NOMO-1 (cell line): ENCODE results near the gene SORL1.
A peak's percentile ranks its signal among the peaks of the same experiment; 100 is the strongest.

ENCODE experiments used
- DNase-seq, 2 experiments: peaks; one replicate each; lab custom pipeline; 2025; ENCODE audit not compliant: unreplicated experiment in 2 of 2; lab: John Stamatoyannopoulos, UW

Gene SORL1

GRCh38 chr11:121426476-121427399, 25.4 kb upstream of the SORL1 start:
- peak in 1 of 2 experiments; percentile 14 for DNase-seq

GRCh38 chr11:121427400-121427744, 24.7 kb upstream of the SORL1 start:
- no peak for DNase-seq

GRCh38 chr11:121429556-121429955, 22.6 kb upstream of the SORL1 start:
- peak; percentile 66 to 83 for DNase-seq

GRCh38 chr11:121431820-121432526, 20.1 kb upstream of the SORL1 start:
- DNase-seq: no peak

- peak; percentile 19 to 55 for DNase-seq
Measured at GRCh38 chr11:121435132-121435531, 17.0 kb upstream of the SORL1 start.

- DNase-seq: peak; percentile 81 to 91
Measured at GRCh38 chr11:121435551-121436511, 16.3 kb upstream of the SORL1 start.

- no peak for DNase-seq
Measured at GRCh38 chr11:121437018-121437685, 15.0 kb upstream of the SORL1 start.

GRCh38 chr11:121437686-121438078, 14.4 kb upstream of the SORL1 start:
- DNase-seq: no peak

- no peak for DNase-seq
Measured at GRCh38 chr11:121439337-121439736, 12.8 kb upstream of the SORL1 start.

- DNase-seq: no peak
Measured at GRCh38 chr11:121439759-121440158, 12.4 kb upstream of the SORL1 start.

- no peak for DNase-seq
Measured at GRCh38 chr11:121441521-121441920, 10.6 kb upstream of the SORL1 start.

GRCh38 chr11:121443688-121444275, 8.3 kb upstream of the SORL1 start:
- DNase-seq: no peak

- no peak for DNase-seq
Measured at GRCh38 chr11:121444526-121444925, 7.6 kb upstream of the SORL1 start.

GRCh38 chr11:121445071-121445768, 6.9 kb upstream of the SORL1 start:
- no peak for DNase-seq

- DNase-seq: no peak
Measured at GRCh38 chr11:121446752-121447156, 5.4 kb upstream of the SORL1 start.

GRCh38 chr11:121448011-121448410, 4.1 kb upstream of the SORL1 start:
- no peak for DNase-seq

- DNase-seq: peak; percentile 70 to 86
Measured at GRCh38 chr11:121448431-121448941, 3.6 kb upstream of the SORL1 start.

GRCh38 chr11:121449123-121449522, 3.0 kb upstream of the SORL1 start:
- DNase-seq: peak in 1 of 2 experiments; percentile 20

- no peak for DNase-seq
Measured at GRCh38 chr11:121449626-121450025, 2.5 kb upstream of the SORL1 start.
